Liver (tissue), 9 donors: ENCODE data around the gene LVRN. TPM values are rescaled to one million over a fixed set of nuclear protein-coding genes. Genes with fewer than 3 reads are reported as not detected.

Experiments
- DNase-seq: peaks from one replicate; pipeline ENCODE4 v3.0.0-alpha.2; 2017; ENCODE audit warnings: low spot score
- H3K27ac ChIP-seq, 2 donors: one replicate each; pipeline ENCODE4 v1.7.0; 2013; ENCODE audit warnings: inconsistent platforms in 2 of 2, low read length in 2 of 2, control low read depth in 1 of 2, low read depth in 1 of 2, mild to moderate bottlenecking in 1 of 2
- H3K27me3 ChIP-seq, 4 donors: one replicate each; pipeline versions ENCODE4 v1.6.1 to v1.7.0; 2013; ENCODE audit warnings: low read length in 3 of 4, inconsistent platforms in 1 of 4, mild to moderate bottlenecking in 1 of 4, moderate library complexity in 1 of 4; ENCODE audit not compliant: control insufficient read depth in 4 of 4, insufficient read depth in 4 of 4
- H3K36me3 ChIP-seq, 4 donors: one replicate each; pipeline versions ENCODE4 v1.6.1 to v1.7.0; 2013; ENCODE audit warnings: low read length in 3 of 4, mild to moderate bottlenecking in 3 of 4, low read depth in 1 of 4, moderate library complexity in 1 of 4; ENCODE audit not compliant: control insufficient read depth in 4 of 4, insufficient read depth in 3 of 4
- H3K4me1 ChIP-seq, 4 donors: one replicate each; pipeline versions ENCODE4 v1.6.1 to v1.7.0; 2013; ENCODE audit warnings: low read length in 3 of 4, mild to moderate bottlenecking in 3 of 4, moderate library complexity in 1 of 4; ENCODE audit not compliant: control insufficient read depth in 4 of 4, insufficient read depth in 4 of 4
- H3K4me3 ChIP-seq, 3 donors: one replicate each; pipeline versions ENCODE4 v1.6.1 to v1.7.0; 2013; ENCODE audit warnings: low read length in 3 of 3, control low read depth in 1 of 3, low read depth in 1 of 3, mild to moderate bottlenecking in 1 of 3
- H3K9ac ChIP-seq, 2 donors: one replicate each; pipeline ENCODE4 v1.7.0; 2013; ENCODE audit warnings: low read length in 2 of 2, mild to moderate bottlenecking in 2 of 2, moderate library complexity in 2 of 2, control low read depth in 1 of 2, low read depth in 1 of 2
- H3K9me3 ChIP-seq, 4 donors: one replicate each; pipeline versions ENCODE4 v1.6.1 to v1.7.0; 2013; ENCODE audit warnings: low read length in 3 of 4; ENCODE audit not compliant: control insufficient read depth in 4 of 4
- FOXA1 ChIP-seq: IDR thresholded peaks from 2 replicates; pipeline ENCODE4 v1.6.1; 2016; ENCODE audit warnings: antibody characterized with exemption
- HNF4A ChIP-seq, 2 donors: conservative IDR thresholded peaks; 2 replicates each; pipeline ENCODE4 v1.6.1; 2016; ENCODE audit warnings: antibody characterized with exemption in 2 of 2, mild to moderate bottlenecking in 2 of 2
- HNF4G ChIP-seq: IDR thresholded peaks from 2 replicates; pipeline ENCODE4 v1.6.1; 2016; ENCODE audit warnings: antibody characterized with exemption
- JUND ChIP-seq, 2 donors: IDR thresholded peaks; 2 replicates each; pipeline ENCODE4 v1.6.1; 2016; ENCODE audit warnings: antibody characterized with exemption in 2 of 2
- RAD21 ChIP-seq, 2 donors: IDR thresholded peaks; 2 replicates each; pipeline ENCODE4 v1.6.1; 2016; ENCODE audit warnings: antibody characterized with exemption in 2 of 2, mild to moderate bottlenecking in 2 of 2
- RXRA ChIP-seq, 2 donors: IDR thresholded peaks; 2 replicates each; pipeline ENCODE4 v1.6.1; 2017 to 2018; ENCODE audit warnings: antibody characterized with exemption in 2 of 2, mild to moderate bottlenecking in 1 of 2
- SP1 ChIP-seq: IDR thresholded peaks from 2 replicates; pipeline ENCODE4 v1.6.1; 2018; ENCODE audit warnings: antibody characterized with exemption, mild to moderate bottlenecking
- TAF1 ChIP-seq: conservative IDR thresholded peaks from 2 replicates; pipeline ENCODE4 v1.6.1; 2016; ENCODE audit warnings: antibody characterized with exemption, mild to moderate bottlenecking
- YY1 ChIP-seq: IDR thresholded peaks from 2 replicates; pipeline ENCODE4 v1.6.1; 2016; ENCODE audit warnings: antibody characterized with exemption, mild to moderate bottlenecking
- WGBS: extraction: QIAGEN DNeasy Blood & Tissue Kit; methylation state at CpG from one replicate; pipeline ENCODE4 v1.1.7; 2013; 5-methylcytosine and 5-hydroxymethylcytosine counted together
- polyA plus RNA-seq, 2 donors: library from polyadenylated mRNA; stranded (reverse) in 1 of 2; unstranded in 1 of 2; fragments of 200-250 nt in 1 of 2; fragments of >200 nt in 1 of 2; fragmentation: Nextera tagmentation in 1 of 2; extraction: Ambion mirVana in 1 of 2; gene quantifications; one replicate each; pipeline versions ENCODE4 v1.2.1 to v1.2.3, GENCODE V29; 2013 to 2015
- total RNA-seq, 2 donors: library from RNA; depleted of rRNA; stranded (reverse); fragments of >200 nt; gene quantifications; one replicate each; pipeline ENCODE4 v1.2.3, GENCODE V29; 2014
- TF ChIP-seq, protein P1 (sequence below): IDR thresholded peaks from 2 replicates; pipeline ENCODE4 v1.6.1; 2016; ENCODE audit warnings: antibody characterized with exemption, mild to moderate bottlenecking
- TF ChIP-seq, protein P2 (sequence below): IDR thresholded peaks from 2 replicates; pipeline ENCODE4 v1.6.1; 2016; ENCODE audit warnings: antibody characterized with exemption
- TF ChIP-seq, protein P3 (sequence below): fragments of 150-350 bp; IDR thresholded peaks from 2 replicates; pipeline ENCODE4 v1.5.1; 2017; ENCODE audit warnings: improper control_type of control experiment, low read depth, low read length; ENCODE audit not compliant: missing input control
- TF ChIP-seq, protein P4 (sequence below): IDR thresholded peaks from 2 replicates; pipeline ENCODE4 v1.6.1; 2016; ENCODE audit warnings: antibody characterized with exemption
- donor health status: healthy.
- donor health status: healthy.
- donor health status: healthy.
- donor health status: healthy.
- donor health status: healthy.

LVRN gene
- total and polyA plus RNA-seq, 4 donors, result 0.05 to 0.17 (median 0.11) TPM; not detected in 1

DNA sequence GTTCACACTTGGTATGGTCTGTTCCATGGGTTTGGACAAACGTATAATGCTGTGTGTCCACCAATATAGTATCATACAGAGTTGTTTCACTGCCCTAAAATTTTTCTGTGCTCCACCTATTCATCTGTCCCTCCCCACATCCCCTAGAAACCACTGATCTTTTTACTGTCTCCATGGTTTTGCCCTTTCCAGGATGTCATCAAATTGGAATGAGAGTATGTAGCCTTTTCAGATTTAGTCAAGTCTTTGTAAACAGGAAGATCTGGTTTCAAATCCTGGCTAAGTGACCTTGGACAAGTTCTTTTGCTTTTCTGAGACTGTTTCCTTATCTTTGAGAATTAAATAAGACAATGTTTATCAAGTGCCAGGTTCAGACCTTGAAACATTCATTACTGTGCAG is 13.2 kb upstream of the LVRN start (continued):
- TF ChIP-seq, protein P1, sequence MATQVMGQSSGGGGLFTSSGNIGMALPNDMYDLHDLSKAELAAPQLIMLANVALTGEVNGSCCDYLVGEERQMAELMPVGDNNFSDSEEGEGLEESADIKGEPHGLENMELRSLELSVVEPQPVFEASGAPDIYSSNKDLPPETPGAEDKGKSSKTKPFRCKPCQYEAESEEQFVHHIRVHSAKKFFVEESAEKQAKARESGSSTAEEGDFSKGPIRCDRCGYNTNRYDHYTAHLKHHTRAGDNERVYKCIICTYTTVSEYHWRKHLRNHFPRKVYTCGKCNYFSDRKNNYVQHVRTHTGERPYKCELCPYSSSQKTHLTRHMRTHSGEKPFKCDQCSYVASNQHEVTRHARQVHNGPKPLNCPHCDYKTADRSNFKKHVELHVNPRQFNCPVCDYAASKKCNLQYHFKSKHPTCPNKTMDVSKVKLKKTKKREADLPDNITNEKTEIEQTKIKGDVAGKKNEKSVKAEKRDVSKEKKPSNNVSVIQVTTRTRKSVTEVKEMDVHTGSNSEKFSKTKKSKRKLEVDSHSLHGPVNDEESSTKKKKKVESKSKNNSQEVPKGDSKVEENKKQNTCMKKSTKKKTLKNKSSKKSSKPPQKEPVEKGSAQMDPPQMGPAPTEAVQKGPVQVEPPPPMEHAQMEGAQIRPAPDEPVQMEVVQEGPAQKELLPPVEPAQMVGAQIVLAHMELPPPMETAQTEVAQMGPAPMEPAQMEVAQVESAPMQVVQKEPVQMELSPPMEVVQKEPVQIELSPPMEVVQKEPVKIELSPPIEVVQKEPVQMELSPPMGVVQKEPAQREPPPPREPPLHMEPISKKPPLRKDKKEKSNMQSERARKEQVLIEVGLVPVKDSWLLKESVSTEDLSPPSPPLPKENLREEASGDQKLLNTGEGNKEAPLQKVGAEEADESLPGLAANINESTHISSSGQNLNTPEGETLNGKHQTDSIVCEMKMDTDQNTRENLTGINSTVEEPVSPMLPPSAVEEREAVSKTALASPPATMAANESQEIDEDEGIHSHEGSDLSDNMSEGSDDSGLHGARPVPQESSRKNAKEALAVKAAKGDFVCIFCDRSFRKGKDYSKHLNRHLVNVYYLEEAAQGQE, result no peak
- TF ChIP-seq RAD21 (IDR thresholded peaks at IDR 0.05), result no peak

DNA sequence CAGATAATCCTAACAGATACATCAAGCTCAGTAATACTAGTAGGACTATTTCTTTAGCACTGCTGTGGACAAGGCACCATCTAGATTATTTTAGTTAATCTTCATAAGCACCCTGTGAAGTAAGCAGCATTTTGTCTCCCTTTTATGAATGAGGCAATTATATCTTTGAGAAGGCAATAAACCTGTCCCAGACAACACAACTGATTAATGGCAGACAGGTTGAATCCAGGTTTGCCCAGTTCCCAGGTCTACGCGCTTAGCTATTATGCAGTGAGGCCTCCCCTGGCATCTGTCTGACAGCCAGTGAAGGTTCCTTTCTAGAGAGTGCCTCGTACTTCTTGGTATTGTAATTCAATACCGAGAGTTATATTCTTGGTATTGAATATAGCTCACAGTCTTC is 9.7 kb upstream of the LVRN start:
- H3K9me3 ChIP-seq, result no peaks in the 10 kb centered on the region
- TF ChIP-seq RXRA (IDR thresholded peaks at IDR 0.05) (no peak), FOXA1 (no peak), YY1 (no peak)
- H3K4me3 ChIP-seq, result no peak overlapping the region
- no peak for DNase-seq
- peaks cover 0 to 2% (median 0%) of the 10 kb centered on the region in 4 donors for H3K27me3 ChIP-seq
- H3K27ac ChIP-seq, result no peak overlapping the region
- no peak overlapping the region for H3K9ac ChIP-seq
- H3K4me1 ChIP-seq, result no peaks in the 10 kb centered on the region
- WGBS, result 86% methylated on average over 4 of the region's 4 CpGs
- H3K36me3 ChIP-seq, result no peaks in the 10 kb centered on the region

DNA sequence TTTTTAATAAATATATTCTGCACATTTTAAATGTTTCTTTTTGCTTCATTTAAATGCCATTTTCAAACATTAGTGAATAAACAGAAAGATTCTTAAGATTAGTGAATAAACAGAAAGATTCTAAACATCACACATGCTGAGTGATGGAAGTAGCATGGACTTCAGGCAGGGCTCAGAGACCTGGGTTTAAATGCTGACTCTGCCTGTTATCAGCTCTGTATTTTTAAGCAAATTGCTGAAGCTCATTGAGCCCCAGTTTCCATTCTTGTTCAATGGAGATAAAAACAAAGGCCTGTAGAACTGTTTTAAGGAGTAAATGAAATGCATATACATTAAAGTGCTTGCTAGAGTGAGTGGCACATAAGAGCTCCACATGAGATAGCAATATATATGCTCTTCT is 8.1 kb upstream of the LVRN start:
- Histone ChIP-seq H3K9ac (no peak overlapping the region), H3K27ac (no peak overlapping the region), H3K4me3 (no peak overlapping the region), H3K36me3 (no peaks in the 10 kb centered on the region), H3K27me3 (peaks cover 0 to 7% (median 0%) of the 10 kb centered on the region in 4 donors), H3K4me1 (no peaks in the 10 kb centered on the region), H3K9me3 (peaks cover 0 to 5% (median 0%) of the 10 kb centered on the region in 4 donors)
- DNase-seq, result no peak
- TF ChIP-seq, protein P2, sequence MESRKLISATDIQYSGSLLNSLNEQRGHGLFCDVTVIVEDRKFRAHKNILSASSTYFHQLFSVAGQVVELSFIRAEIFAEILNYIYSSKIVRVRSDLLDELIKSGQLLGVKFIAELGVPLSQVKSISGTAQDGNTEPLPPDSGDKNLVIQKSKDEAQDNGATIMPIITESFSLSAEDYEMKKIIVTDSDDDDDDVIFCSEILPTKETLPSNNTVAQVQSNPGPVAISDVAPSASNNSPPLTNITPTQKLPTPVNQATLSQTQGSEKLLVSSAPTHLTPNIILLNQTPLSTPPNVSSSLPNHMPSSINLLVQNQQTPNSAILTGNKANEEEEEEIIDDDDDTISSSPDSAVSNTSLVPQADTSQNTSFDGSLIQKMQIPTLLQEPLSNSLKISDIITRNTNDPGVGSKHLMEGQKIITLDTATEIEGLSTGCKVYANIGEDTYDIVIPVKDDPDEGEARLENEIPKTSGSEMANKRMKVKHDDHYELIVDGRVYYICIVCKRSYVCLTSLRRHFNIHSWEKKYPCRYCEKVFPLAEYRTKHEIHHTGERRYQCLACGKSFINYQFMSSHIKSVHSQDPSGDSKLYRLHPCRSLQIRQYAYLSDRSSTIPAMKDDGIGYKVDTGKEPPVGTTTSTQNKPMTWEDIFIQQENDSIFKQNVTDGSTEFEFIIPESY, result no peak
- TF ChIP-seq, protein P3, sequence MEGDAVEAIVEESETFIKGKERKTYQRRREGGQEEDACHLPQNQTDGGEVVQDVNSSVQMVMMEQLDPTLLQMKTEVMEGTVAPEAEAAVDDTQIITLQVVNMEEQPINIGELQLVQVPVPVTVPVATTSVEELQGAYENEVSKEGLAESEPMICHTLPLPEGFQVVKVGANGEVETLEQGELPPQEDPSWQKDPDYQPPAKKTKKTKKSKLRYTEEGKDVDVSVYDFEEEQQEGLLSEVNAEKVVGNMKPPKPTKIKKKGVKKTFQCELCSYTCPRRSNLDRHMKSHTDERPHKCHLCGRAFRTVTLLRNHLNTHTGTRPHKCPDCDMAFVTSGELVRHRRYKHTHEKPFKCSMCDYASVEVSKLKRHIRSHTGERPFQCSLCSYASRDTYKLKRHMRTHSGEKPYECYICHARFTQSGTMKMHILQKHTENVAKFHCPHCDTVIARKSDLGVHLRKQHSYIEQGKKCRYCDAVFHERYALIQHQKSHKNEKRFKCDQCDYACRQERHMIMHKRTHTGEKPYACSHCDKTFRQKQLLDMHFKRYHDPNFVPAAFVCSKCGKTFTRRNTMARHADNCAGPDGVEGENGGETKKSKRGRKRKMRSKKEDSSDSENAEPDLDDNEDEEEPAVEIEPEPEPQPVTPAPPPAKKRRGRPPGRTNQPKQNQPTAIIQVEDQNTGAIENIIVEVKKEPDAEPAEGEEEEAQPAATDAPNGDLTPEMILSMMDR, result no peak
- no peak for TF ChIP-seq FOXA1
- TF ChIP-seq TAF1, result no peak
- TF ChIP-seq HNF4G, result no peak
- TF ChIP-seq RXRA (IDR thresholded peaks at IDR 0.05), result no peak
- no peak for TF ChIP-seq JUND (IDR thresholded peaks at IDR 0.05)
- TF ChIP-seq RAD21 (IDR thresholded peaks at IDR 0.05), result no peak
- TF ChIP-seq, protein P4, sequence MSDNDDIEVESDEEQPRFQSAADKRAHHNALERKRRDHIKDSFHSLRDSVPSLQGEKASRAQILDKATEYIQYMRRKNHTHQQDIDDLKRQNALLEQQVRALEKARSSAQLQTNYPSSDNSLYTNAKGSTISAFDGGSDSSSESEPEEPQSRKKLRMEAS, result no peak
- no peak for TF ChIP-seq HNF4A (conservative IDR thresholded peaks at IDR 0.05)
- TF ChIP-seq SP1, result no peak
